ENCODE data around the gene ZNF787. TPM values are rescaled to one million over a fixed set of nuclear protein-coding genes. Genes with fewer than 3 reads are reported as not detected.

The ZNF787 gene
- total RNA-seq, 1 donor from 2014 or later, result 35.3 TPM

- intact Hi-C loops (cut with DNase I), result loop anchor here (5.0 kb wide), 1 partner anchor 34 kb away; no protein-coding TSS in a partner anchor
- DNase-seq (ENCODE audit: missing footprints) (no peak), ATAC-seq (no peak)
These were observed 37.4 kb downstream of the ZNF787 start for GRCh38 chr19:56083668-56084067.

- ATAC-seq (peak; percentile 82), DNase-seq (ENCODE audit: missing footprints) (peak; percentile 92)
- intact Hi-C loops (cut with DNase I), result loop anchor here (2.0 to 5.0 kb wide), 2 partner anchors 36 to 90 kb away; no protein-coding TSS in a partner anchor
These were observed 40.3 kb downstream of the ZNF787 start for GRCh38 chr19:56080669-56081401.

GRCh38 chr19:56079609-56080008 lies 41.5 kb downstream of the ZNF787 start:
- no peak for ATAC-seq
- intact Hi-C loops (cut with DNase I), result loop anchor here (2.0 to 5.0 kb wide), 3 partner anchors 38 to 273 kb away; no protein-coding TSS in a partner anchor
- no peak for DNase-seq (ENCODE audit: missing footprints)

- DNase-seq (ENCODE audit: missing footprints), result no peak
- ATAC-seq, result no peak
- intact Hi-C loops (cut with DNase I), result loop anchor here (1.0 to 5.0 kb wide), 2 partner anchors 95 to 276 kb away; no protein-coding TSS in a partner anchor
These were observed 44.6 kb downstream of the ZNF787 start for GRCh38 chr19:56076498-56076897.

GRCh38 chr19:56071151-56071550 lies 49.9 kb downstream of the ZNF787 start:
- no peak for ATAC-seq
- intact Hi-C loops (cut with DNase I), result no loop called here
- no peak for DNase-seq (ENCODE audit: missing footprints)

- intact Hi-C loops (cut with DNase I), result no loop called here
- ATAC-seq (no peak), DNase-seq (ENCODE audit: missing footprints) (no peak)
These were observed 51.5 kb downstream of the ZNF787 start for GRCh38 chr19:56069642-56070041.

- ATAC-seq, result peak; percentile 67
- intact Hi-C loops (cut with DNase I), result no loop called here
- peak; percentile 87 for DNase-seq (ENCODE audit: missing footprints)
These were observed 54.7 kb downstream of the ZNF787 start for GRCh38 chr19:56066152-56067023.

- ATAC-seq, result no peak
- intact Hi-C loops (cut with DNase I), result no loop called here
- no peak for DNase-seq (ENCODE audit: missing footprints)
These were observed 67.5 kb downstream of the ZNF787 start for GRCh38 chr19:56053596-56053995.

Other genes with a start within 250 kb of the ZNF787 start
- not detected for gene NLRP13, start 189.0 kb downstream of the ZNF787 start, total RNA-seq
- not detected for gene NLRP8, start 173.5 kb downstream of the ZNF787 start, total RNA-seq
- gene NLRP5, start 134.5 kb downstream of the ZNF787 start, total RNA-seq, result not detected
- gene ZNF444, start 20.0 kb upstream of the ZNF787 start, total RNA-seq, result 29.1 TPM
- gene GALP, start 54.7 kb upstream of the ZNF787 start, total RNA-seq, result not detected
- not detected for gene ZSCAN5B, start 76.5 kb upstream of the ZNF787 start, total RNA-seq
- not detected for gene ZSCAN5C, start 81.0 kb upstream of the ZNF787 start, total RNA-seq
- gene EDDM13, start 151.5 kb upstream of the ZNF787 start, total RNA-seq, result not detected
- 20.3 TPM for gene ZSCAN5A, start 193.5 kb upstream of the ZNF787 start, total RNA-seq

Data from Right ventricle myocardium inferior (tissue), 1 donor.